ENCODE data around the gene STIMATE.

Gene STIMATE

DNA sequence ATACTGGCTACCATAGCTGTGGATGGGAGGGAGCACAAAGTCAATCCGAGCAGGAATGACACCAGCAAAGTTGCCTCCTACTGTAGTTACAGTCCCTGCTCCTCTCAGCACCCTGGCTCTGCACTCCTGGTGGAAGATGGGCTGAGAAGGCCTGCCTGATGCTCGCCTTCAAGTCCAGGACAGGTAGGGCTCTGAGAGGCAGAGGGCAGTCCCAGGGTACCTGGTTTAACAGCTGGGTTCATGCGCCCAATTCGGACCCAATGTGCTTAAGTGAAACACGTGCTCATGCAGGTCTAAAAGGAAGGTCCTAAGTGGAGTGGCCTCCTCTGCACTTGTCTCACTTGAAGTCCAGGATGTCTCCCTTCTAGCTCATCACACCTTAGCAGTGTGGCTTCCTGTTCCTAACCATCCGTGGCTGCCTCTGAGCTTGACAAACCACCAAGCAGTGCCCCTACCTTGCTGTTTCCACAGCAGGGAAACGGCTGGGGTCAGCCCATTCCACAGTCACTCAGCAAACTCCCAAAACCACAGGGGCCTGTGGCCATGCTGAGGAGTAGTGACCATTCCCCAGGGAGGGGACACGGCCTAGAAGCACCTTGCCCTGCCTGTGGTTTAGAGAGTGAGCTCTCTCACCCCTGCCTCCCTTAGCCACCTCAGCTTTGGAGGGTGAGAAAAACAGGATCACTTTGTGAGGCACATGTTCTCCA lies 58.6 kb downstream of the STIMATE start:
- Histone ChIP-seq H3K27me3 (ENCODE audit: insufficient read depth, poor library complexity, severe bottlenecking) (no peaks in the 10 kb centered on the region), H3K27ac (ENCODE audit: poor library complexity, severe bottlenecking) (no peak overlapping the region), H3K36me3 (ENCODE audit: low read depth) (no peaks in the 10 kb centered on the region), H3K9me3 (ENCODE audit: severe bottlenecking) (no peaks in the 10 kb centered on the region), H3K4me1 (ENCODE audit: insufficient read depth, poor library complexity, severe bottlenecking) (no peaks in the 10 kb centered on the region), H3K4me3 (ENCODE audit: severe bottlenecking) (no peak overlapping the region)
- DNase-seq (ENCODE audit: low spot score) (no peak), ATAC-seq (ENCODE audit: low read depth) (no peak)
- no peak for TF ChIP-seq CTCF (IDR thresholded peaks at IDR 0.05; ENCODE audit: poor library complexity, severe bottlenecking)

GRCh38 chr3:52836986-52837385 lies 60.4 kb downstream of the STIMATE start:
- Histone ChIP-seq H3K9me3 (ENCODE audit: severe bottlenecking) (no peaks in the 10 kb centered on the region), H3K36me3 (ENCODE audit: low read depth) (no peaks in the 10 kb centered on the region), H3K27me3 (ENCODE audit: insufficient read depth, poor library complexity, severe bottlenecking) (no peaks in the 10 kb centered on the region), H3K4me1 (ENCODE audit: insufficient read depth, poor library complexity, severe bottlenecking) (no peaks in the 10 kb centered on the region), H3K27ac (ENCODE audit: poor library complexity, severe bottlenecking) (no peak overlapping the region), H3K4me3 (ENCODE audit: severe bottlenecking) (no peak overlapping the region)
- ATAC-seq (ENCODE audit: low read depth) (no peak), DNase-seq (ENCODE audit: low spot score) (no peak)
- no peak for TF ChIP-seq CTCF (IDR thresholded peaks at IDR 0.05; ENCODE audit: poor library complexity, severe bottlenecking)

DNA sequence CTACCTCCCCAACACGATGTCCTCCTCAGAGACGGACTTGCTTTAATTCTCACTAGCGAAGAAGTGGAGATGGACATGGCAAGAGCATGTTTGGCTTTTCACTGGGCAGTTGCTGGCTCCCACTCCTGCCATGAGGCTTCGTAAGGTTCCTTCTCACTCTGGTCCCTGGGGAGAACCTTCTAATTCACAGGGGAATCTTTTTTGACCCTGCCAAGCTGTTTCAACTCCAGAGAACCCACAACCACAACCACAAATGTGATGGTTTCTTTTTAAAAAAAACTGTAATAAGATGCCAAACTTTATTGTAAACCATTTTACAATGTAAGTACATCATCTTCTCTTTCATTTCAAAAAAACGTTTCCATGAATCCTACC lies 60.9 kb downstream of the STIMATE start:
- Histone ChIP-seq H3K9me3 (ENCODE audit: severe bottlenecking) (no peaks in the 10 kb centered on the region), H3K4me3 (ENCODE audit: severe bottlenecking) (no peak overlapping the region), H3K36me3 (ENCODE audit: low read depth) (no peaks in the 10 kb centered on the region), H3K27me3 (ENCODE audit: insufficient read depth, poor library complexity, severe bottlenecking) (no peaks in the 10 kb centered on the region), H3K4me1 (ENCODE audit: insufficient read depth, poor library complexity, severe bottlenecking) (peaks cover 3% of the 10 kb centered on the region), H3K27ac (ENCODE audit: poor library complexity, severe bottlenecking) (no peak overlapping the region)
- no peak for TF ChIP-seq CTCF (IDR thresholded peaks at IDR 0.05; ENCODE audit: poor library complexity, severe bottlenecking)
- no peak for DNase-seq (ENCODE audit: low spot score)
- ATAC-seq (ENCODE audit: low read depth): no peak

DNA sequence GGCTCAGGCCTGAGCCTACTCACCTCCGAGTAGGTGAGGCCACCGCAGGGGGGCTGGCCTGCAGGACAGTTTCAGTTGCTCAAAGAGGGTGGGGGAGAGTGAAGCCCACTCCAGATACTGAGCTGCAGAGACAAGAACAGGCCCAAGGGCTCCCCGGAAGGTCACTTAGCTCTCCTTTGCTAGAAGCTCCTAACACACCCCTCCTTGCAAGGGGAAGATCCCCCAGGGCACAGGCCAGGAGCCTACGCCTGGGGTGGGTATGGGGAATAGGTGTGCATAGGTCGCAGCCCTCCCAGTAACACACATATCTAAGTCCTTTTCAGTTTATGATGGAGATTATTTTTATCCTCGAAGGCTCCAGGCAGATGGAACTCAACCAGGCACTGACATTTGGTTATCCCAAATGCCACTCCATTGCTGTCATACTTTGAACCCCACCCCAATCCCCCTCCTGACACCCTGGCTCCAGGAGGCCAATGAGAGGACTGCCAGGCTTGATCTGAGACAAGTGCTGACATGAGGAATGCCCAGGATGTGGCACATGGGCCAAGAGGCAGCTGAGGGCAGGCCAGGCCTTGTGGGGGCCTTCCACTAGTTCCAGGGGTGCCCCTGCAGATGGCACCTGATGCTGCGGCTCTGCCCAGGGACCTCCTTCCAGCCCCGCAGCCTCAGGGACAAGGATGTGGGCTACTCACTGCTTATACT lies 61.4 kb downstream of the STIMATE start:
- Histone ChIP-seq H3K4me1 (ENCODE audit: insufficient read depth, poor library complexity, severe bottlenecking) (peaks cover 7% of the 10 kb centered on the region), H3K9me3 (ENCODE audit: severe bottlenecking) (no peaks in the 10 kb centered on the region), H3K36me3 (ENCODE audit: low read depth) (no peaks in the 10 kb centered on the region), H3K27me3 (ENCODE audit: insufficient read depth, poor library complexity, severe bottlenecking) (no peaks in the 10 kb centered on the region), H3K4me3 (ENCODE audit: severe bottlenecking) (no peak overlapping the region), H3K27ac (ENCODE audit: poor library complexity, severe bottlenecking) (no peak overlapping the region)
- TF ChIP-seq CTCF (IDR thresholded peaks at IDR 0.05; ENCODE audit: poor library complexity, severe bottlenecking): no peak
- no peak for DNase-seq (ENCODE audit: low spot score)
- no peak for ATAC-seq (ENCODE audit: low read depth)
